GM03348 (cell line): ENCODE results near the gene MYL3.

Experiments used
- DNase-seq: peaks from one replicate; pipeline ENCODE4 v3.0.0; 2012; ENCODE audit warnings: low spot score

The MYL3 gene

DNA sequence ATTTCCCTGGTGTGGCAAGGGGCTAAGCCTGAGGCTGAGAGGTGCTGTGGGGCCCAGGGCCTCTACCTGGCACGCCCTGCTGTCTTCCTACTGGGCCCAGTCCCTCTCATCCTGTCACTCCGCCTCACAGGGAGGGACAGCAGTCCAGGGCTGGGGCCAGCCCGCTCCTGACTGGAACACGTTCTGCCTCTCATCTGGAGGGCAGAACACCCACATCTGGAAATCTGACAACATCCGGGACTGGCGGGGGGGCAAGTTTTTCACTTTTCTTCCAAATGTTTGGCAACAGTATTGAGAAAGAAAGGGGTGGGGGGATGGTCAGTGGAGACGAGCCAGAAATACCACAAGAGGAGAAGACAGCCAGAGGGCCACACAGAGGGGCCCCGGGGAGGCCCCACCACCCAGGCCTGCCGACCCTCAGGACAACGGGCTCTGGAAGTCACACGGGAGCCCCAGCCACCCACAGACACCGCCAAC, 1.8 kb upstream of the MYL3 start:
- peak; percentile 79 for DNase-seq

DNA sequence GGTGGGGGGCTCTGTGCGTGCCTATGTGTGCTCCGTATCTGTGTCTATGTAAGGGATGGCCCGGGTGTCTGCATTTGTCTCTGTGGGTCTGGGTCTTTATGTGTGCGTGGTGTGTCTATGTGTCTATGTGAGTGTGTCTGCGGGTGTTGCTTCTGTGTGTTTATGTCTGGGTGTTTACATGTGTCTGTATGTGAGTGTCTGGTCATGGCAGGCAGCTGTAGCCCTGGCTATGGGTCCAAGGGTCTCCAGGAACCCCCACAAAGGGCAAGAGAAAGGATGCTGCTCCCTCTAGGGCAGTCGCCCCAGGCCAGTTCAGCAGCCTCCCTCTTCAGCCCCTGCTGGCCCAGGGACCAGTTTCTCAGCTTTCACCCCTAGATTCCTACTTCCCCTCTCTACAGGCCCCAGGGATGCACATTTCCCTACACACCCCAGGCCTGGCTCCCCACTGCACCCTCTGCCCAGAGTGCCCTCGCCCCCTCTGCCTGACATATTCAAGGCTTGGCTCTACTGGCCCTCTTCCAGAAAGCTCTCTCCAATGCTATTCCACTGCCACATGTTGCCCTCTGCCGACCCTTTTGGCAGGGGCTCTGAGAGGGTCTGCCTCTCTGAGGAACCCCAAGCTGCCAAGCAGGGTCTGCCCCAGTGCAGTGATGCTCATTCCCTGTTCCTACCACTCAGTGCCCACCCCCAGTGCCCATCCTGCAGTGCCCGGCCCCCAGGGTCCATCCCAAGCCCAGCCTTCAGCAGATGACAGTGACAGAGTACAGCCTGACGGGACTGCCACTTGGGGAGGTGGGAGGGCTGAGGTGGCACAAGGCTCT, 1.0 kb upstream of the MYL3 start:
- no peak for DNase-seq

DNA sequence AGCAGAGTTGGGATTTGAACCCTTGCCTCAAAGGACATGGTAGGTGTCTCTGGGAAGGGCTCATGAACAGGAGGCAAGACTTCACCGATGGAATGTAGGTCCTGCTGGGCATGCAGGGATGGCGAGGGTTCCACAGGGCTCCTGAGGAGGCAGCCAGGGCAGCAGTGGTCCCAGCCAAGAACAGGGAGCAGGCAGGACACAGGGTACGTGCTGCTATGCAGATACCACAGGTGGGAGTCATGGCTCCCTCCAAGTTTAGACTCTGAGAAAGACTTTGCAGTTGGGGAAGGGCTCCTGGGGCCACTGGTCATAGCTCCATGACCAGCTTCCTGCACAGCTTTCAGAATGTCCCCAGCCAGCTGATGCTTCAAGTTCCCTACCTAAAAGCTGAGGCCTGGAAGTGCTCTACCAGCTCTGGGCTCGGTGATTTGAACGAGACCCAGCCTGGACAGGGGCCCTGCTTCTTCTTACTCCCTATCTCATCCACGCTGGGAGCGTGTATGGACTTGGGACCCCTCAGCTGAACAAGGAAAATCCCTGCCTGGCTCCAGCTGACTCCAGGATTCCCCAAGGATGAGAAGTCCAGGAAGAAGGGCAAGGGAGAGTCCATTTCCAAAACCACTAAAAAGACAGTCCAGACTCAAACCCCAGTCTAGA, 747 bp downstream of the MYL3 start:
- no peak for DNase-seq

DNA sequence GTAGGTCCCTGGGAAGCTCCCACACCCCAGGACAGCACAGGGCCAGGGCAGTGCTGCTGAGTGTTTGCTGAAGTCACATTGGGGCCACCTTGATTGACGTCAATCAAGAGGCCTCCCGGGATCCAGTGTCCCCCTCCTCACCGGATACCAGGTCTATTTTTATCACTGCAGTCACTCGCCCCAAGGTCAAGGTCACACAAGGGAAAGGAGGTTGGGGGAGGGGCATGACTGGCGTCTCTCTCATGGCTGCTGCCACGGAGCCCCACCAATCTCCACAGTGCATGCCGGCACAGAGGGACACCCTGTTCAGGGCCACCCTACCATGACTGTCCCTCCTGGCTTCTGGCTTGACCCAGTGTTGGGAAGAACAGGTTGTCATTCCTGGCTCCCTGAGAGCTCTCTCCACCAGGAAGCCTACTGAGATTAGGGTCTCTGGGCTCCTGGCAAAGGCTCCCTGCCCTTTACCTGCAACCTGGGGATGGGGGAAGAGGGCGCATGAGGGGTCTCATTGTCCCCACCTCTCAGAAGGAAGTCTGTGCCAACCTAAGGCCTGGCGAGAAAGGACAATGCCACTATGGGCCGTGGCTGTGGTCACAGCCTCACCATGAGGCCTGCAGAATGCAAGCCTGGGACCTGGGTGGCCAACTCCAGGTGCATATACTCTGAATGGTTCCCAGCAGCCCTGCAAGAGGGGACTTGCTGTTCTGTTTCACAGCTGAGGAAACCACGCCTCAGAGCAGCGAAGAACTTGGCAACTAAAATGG, 1.5 kb downstream of the MYL3 start:
- DNase-seq, result no peak

DNA sequence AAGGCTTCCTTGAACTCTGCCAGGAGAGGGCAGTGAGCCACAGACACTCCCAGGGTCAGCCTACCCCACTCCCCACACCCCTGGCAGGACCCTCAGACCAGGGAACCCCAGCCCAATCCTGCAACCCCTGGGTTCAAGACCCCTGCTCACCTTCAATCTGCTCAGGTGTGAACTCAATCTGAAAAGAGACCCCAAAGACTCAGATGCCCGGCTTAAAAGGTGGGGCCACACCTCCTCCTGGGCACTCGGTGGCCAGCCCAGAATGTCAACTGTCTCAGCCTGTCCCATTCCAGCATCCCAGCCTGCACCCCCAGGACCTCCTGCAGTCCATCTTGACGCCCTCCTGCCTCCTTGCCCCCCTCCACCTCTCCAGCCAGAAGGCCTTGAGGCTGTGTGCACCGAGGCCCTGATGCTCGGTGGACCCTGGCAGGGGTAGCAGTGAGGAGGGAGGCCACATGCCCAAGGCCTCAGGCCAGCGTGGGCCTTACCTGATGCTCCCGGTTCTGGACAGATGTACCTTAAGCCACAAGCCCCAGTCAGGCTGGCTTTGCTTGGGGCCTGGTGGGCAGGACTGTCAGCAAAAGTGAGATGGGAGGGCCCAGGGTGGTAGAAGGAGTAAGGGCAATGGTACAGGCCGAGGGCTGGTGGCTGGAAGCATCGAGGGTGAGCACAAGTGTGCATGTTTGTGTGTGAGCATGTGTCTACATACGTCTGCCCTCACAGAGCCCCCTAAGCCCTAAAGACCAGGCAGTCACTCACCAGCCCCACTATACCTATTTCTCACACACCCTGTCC, 2.2 kb downstream of the MYL3 start:
- DNase-seq, result no peak

DNA sequence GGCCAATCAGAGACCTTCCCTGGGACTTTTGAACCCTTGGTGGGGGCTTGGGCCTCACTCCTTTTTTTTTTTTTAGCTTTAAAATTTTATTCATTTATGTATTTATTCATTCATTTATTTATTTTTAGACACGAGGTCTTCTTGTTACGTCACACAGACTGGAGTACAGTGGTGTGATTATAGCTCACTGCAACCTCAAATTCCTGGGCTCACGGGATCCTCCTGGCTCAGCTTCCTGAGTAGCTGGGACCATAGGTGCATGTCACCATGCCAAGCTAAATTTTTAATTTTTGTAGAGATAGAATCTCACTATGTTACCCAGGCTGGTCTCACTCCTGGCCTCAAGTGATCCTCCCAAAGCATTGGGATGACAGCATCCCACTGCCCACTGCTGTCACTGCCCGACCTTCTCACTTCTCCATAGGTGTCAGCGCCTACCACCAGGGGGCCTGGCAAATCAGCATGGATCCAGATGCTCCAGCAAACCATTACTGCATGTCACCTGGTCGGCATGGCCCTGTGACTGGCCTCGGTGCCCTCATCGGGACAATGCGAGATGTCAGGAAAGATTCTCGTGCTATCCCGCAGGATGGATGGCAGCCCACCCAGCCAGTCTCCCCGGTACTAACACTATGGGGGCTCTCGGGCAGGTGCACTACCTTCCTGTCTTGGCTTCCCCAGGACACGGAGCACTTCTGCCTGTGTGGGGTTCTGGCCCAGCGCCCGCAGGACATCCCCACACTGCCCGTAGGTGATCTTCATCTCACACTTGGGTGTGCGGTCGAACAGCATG, 3.0 kb downstream of the MYL3 start:
- no peak for DNase-seq

DNA sequence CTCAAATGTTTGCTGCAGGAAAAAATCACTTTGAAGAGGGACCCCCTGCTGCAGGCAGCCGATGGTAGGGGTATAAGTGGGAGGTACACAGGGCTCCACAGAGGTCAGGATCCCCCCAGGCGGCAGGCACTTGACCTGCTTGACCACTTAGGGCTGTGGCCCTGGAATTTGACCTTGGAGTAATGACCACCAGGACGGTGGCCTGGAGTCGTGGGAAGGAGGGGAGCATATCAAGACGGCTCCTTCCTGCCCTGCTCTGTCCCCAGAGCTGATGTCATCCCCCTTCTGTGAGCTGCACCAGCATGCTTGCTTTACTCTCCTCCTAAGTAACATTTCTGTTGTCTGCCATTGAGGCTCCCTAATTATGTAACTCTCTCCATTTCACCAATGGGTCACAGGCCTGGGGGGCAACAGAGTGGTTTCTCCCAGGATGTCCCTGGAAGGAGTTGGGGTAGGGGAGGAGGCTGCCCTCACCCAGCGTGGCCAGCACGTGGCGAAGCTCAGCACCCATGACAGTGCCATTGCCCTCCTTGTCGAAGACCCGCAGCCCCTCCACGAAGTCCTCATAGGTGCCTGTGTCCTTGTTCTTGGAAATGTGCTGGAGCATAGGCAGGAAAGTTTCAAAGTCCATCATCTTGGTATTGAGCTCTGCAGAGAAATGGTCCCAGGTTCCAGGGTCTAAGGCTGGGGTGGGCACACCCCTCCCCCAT, 4.1 kb downstream of the MYL3 start:
- no peak for DNase-seq

DNA sequence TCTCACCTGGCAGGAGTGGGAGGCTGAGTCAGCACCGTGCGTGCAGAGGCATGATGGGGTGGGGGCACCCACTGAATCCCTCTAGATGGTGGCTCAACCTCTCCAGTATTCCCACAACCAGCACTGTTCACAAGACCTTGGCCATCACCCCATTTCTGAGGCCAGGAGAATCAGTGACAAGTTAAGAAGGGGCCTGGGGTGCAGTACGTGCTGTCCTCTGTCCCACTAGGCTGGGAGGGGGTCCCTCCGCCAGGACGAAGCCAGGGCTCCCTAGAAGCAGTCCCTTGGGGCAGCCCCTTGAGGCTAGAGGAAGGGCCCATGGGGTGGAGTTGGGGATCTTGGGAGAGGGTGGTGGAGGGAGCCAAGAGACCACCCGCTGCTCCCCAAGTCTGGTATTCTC, 4.8 kb downstream of the MYL3 start:
- no peak for DNase-seq

DNA sequence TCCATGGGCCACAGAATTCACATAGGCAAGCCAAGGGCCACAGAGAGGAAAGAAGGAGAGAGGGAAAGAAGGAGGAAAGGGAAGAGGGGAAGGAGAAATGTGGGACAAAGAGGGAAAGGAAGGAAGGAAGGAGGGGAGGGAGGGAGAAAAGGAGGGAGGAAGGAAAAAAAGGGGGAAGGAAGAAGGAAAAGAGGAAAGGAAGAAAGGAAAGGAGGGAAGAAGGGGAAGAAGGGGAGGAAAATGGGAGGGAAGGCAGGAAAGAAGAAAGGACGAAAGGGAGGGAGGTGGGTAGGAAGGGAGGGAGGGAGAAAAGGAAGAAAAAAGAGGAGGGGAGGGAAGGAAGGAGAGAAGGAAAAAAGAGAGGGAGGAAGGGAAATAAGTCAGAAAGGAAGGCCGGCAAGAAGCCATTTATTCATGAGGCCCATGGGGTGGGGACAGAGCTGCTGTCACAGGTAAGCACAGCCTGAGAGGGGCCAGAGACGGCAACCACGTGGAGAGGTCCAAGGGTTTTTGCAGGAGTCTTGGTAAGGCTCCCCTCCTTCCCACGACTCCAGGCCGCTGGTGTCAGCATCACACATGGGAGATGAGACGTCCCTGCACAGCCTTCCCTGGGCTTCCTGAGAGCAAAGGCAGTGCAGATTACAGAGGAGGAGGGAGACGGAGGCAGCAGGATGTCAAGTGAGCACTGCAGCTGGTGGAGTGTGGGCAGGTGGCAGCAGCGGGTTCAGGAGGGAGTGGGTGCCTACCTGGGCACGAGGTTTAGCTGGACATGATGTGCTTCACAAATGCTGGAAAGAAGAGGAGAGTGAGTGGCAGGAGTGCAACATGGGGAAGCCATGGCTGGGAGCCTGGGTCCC, 5.5 kb downstream of the MYL3 start:
- DNase-seq, result no peak

DNA sequence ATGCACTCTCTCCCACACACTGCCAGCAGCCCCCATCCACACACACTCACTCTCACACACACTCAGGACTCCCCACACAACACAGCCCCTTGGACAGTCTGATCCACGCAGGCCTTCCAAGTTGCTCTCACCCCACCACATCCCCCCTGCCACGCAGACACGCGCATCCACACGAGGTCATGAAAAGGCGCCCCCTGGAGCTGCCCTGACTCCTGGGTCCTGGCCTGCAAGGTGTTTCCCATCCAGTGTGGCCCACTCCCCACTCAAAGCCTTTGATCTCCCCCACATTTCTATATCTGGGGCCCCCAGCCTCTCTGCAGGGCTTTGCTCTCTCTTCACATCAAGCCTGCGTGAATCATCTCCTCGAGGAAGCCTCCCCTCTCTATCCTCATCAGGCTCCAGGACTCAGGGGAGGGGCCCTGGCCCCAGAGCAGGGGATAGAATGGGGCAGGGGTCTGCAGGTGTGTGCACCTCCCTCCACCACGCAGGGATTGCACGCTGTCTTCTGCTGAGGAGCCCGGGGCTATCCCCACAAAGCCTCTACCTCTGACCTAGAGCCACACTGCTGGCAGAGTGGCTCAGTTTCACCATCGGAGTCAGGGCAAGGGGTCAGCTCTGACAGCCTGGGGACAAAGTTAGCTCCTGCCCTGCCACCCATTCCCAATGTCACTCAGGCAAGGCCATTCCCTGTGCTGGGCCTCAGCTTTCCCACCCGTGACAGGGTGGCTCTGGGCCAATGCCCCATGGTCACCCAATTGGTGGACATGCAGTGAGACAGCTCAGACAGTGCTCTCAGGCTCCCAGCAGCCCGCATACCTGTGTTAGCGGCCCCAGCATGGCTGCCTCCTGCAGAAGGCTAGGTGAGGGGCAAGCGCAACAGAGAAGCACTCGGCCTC, 6.4 kb downstream of the MYL3 start:
- DNase-seq, result no peak

DNA sequence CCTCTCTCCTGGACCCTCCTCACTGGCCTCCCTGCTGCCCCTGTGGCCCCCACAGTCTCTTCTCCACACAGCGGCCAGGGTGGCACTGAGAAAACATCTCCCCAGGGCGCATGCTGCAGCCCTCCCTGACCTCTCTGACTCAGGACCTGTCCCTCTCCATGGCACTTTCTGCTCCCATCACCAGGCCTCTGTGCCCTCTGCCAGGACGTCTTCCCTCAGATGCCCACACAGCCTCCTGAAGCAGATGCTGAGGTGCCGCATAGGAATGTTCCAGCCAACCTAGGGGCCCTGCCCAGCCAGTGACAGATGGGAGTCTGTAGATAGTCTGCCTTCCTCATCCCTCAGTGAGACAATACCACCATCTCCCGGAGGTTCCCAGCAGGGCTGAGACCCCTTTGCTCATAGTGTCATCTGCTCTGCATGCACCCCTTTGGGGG, 8.7 kb downstream of the MYL3 start:
- DNase-seq, result no peak

DNA sequence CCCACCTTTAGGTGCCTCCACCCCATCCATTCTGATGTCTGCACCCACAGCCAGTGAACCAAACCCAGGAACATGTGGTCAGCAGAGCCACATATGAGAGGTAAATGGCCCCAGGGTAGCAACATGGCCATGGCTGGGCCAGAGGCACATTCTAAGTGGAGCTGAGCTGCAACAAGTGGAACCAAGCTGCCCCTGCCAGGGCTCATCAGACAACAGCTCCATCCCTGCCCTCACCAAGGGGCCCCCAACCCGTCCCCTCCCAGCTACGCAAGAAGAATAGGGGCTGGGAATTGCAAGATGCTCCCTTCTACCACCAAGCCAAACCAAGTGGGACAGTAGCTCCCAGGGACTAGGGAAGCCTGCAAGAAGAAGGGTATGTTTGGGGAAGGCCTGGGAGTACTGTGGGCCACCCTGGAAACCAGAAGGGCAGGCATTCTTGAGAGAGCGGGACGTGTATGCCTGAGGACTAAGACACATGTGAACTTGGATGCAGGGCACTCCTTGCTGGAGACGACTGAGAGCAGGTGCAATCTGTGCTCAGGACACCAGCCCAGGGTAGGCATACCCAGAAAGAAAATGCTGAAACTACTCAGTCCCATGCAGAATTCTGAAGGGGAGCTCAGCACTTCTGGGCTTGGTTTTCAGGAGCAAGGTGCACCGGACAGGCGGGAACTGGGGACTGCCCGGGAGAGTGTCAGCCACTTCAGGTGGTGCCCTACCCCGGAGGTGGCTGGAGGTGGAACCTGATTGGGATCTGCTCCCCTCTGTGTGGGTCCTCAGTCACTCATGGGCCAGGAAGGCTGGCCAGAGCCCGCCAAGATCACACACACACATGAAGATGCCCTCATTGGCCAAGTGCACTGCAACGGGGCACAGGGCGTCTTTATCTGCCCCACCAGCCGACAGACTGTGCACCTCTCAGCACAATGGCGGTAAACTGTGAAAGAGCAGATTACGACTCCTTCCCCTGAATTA, 9.5 kb downstream of the MYL3 start:
- DNase-seq, result no peak

DNA sequence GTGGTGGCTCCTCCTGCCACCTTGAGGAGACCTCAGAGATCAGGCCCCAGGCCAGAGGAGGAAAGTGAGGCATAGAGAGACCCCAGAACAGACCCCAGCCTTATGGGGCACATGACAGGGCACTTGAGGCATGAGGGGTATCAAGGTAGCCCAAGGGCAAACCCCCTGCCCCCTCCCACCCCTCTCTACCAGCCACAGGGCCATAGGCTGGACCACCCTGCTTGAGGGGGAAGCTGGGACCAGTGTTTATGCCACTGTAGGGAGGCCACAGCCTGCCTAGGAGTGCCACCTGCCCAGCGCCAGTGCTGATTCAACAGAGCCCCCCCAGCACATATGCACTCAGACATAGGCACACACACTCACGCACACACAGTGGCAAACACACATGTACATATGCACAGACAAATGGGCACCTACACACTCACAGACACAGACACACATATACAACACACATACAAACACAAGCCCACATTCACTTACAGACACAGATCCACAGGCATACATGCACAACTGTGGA, 10.3 kb downstream of the MYL3 start:
- DNase-seq, result no peak

DNA sequence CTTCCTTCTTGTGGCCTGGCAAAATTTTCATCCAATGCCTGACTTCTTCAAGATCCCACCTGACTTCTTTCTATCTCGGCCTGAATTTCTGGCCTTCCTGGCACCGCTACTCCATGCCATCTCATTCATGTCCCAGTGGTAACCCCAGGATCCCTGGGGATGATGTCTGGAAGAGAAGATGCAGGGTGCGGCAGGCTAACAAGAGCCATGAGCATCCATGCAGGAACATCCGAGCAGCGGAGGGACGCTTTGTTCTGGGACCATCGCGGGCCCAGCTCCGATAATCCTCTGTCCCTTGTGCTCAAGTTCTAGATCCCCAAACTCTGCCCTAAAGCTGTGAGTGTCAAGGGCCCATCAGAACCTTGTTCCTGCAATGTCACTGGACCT, 10.9 kb downstream of the MYL3 start:
- DNase-seq, result no peak

DNA sequence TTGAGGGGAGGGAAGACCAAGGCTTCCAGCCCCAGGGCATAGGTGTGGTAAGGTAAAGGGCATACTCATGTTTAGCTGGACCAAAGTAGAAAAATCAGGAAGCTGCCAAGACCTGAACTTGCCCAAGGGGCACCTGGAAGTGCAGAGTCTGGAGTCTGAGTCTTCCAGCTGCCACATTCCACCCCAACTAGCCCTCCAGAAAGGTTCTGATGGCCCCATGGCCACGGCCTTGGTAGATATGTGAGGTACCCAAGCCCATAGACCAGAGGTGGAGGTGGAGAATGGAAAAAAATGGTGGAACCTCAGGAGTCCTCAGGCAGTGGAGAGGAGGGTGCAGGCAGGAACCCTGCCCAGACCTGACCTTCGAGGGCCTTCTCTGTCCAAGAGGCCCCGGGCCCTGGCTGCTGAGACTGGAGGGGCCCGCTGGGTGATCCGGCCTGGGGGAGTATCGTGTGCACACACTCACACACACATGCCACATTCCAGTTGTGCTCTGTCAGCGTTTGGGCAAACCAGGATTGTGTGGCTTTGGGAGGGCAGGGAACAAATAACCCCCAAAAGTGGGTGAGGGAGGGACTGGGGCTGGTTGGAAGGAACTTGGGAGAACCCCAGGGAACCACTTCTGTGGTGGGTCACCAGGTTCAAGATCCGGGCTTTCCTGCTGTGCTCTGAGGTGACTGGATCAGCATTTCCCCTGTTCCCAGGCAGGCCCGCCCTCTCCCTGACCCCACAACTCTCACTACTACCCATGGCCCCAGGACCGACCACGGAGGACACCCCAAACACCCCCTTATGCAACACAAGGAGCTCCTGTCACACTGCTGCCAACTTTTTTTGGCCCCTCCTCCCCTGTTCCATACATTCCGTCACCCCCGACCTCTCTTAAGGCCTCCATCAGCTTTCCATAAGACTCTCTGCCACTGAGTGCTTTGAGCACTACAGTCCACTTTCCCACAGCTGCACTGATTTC, 11.6 kb downstream of the MYL3 start:
- no peak for DNase-seq

DNA sequence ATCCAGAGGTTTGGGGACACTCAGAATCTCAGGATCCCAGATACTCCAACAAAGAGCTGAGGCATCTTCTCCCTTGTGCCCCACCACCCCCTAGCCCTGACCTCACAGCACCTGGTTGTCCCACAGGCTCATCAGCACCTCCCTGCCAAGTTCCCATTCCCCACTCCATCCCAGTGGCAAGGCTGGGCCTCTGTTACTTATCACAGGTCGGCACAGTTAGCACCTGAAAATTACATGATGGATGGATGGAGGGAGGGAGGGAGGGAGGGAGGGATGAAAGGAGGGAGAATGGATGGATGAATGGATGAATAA, 12.8 kb downstream of the MYL3 start:
- DNase-seq, result no peak
